ENCODE data around the gene C4BPB.

C4BPB gene

GRCh38 chr1:207059881-207060280 lies 28.8 kb upstream of the C4BPB start:
- DNase-seq (ENCODE audit: low spot score) = no peak

- DNase-seq (ENCODE audit: low spot score) = no peak
Measured at GRCh38 chr1:207060596-207060995, 28.1 kb upstream of the C4BPB start.

GRCh38 chr1:207062058-207062457 lies 26.6 kb upstream of the C4BPB start:
- no peak for DNase-seq (ENCODE audit: low spot score)

GRCh38 chr1:207063014-207063413 lies 25.6 kb upstream of the C4BPB start:
- no peak for DNase-seq (ENCODE audit: low spot score)

- no peak for DNase-seq (ENCODE audit: low spot score)
Measured at GRCh38 chr1:207064561-207064960, 24.1 kb upstream of the C4BPB start.

- DNase-seq (ENCODE audit: low spot score) = no peak
Measured at GRCh38 chr1:207067185-207067584, 21.5 kb upstream of the C4BPB start.

GRCh38 chr1:207067665-207068064 lies 21.0 kb upstream of the C4BPB start:
- no peak for DNase-seq (ENCODE audit: low spot score)

- no peak for DNase-seq (ENCODE audit: low spot score)
Measured at GRCh38 chr1:207069061-207069460, 19.6 kb upstream of the C4BPB start.

- DNase-seq (ENCODE audit: low spot score) = no peak
Measured at GRCh38 chr1:207069858-207070506, 18.7 kb upstream of the C4BPB start.

- DNase-seq (ENCODE audit: low spot score) = no peak
Measured at GRCh38 chr1:207070811-207071210, 17.8 kb upstream of the C4BPB start.

GRCh38 chr1:207071426-207071825 lies 17.2 kb upstream of the C4BPB start:
- no peak for DNase-seq (ENCODE audit: low spot score)

GRCh38 chr1:207072233-207072632 lies 16.4 kb upstream of the C4BPB start:
- DNase-seq (ENCODE audit: low spot score) = no peak

GRCh38 chr1:207073906-207074820 lies 14.5 kb upstream of the C4BPB start:
- DNase-seq (ENCODE audit: low spot score) = no peak

- no peak for DNase-seq (ENCODE audit: low spot score)
Measured at GRCh38 chr1:207076181-207076955, 12.3 kb upstream of the C4BPB start.

- no peak for DNase-seq (ENCODE audit: low spot score)
Measured at GRCh38 chr1:207077012-207077411, 11.6 kb upstream of the C4BPB start.

GRCh38 chr1:207077470-207078377 lies 10.9 kb upstream of the C4BPB start:
- peak; percentile 79 for DNase-seq (ENCODE audit: low spot score)

GRCh38 chr1:207078578-207079132 lies 10.0 kb upstream of the C4BPB start:
- DNase-seq (ENCODE audit: low spot score) = no peak

- no peak for DNase-seq (ENCODE audit: low spot score)
Measured at GRCh38 chr1:207079706-207080241, 8.9 kb upstream of the C4BPB start.

GRCh38 chr1:207081088-207081487 lies 7.6 kb upstream of the C4BPB start:
- no peak for DNase-seq (ENCODE audit: low spot score)

- no peak for DNase-seq (ENCODE audit: low spot score)
Measured at GRCh38 chr1:207081806-207082205, 6.9 kb upstream of the C4BPB start.

GRCh38 chr1:207084232-207084631 lies 4.4 kb upstream of the C4BPB start:
- DNase-seq (ENCODE audit: low spot score) = no peak

All from CD4-positive, alpha-beta T cell treated with Interleukin-15 for 4 hours (primary cell).